SHP77 (cell line): Measurements from ENCODE around the gene LIN9.
A peak's percentile ranks its signal among the peaks of the same experiment; 100 is the strongest.
"Not testable (repeated sequence)": the region's sequence is repeated elsewhere in the genome, so short reads cannot be mapped to it uniquely, and the experiment has no call there.

Source experiments
- DNase-seq, 2 experiments: peaks; one replicate each; lab custom pipeline; 2025; lab: John Stamatoyannopoulos, UW

The LIN9 gene, protein sequence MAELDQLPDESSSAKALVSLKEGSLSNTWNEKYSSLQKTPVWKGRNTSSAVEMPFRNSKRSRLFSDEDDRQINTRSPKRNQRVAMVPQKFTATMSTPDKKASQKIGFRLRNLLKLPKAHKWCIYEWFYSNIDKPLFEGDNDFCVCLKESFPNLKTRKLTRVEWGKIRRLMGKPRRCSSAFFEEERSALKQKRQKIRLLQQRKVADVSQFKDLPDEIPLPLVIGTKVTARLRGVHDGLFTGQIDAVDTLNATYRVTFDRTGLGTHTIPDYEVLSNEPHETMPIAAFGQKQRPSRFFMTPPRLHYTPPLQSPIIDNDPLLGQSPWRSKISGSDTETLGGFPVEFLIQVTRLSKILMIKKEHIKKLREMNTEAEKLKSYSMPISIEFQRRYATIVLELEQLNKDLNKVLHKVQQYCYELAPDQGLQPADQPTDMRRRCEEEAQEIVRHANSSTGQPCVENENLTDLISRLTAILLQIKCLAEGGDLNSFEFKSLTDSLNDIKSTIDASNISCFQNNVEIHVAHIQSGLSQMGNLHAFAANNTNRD

GRCh38 chr1:226308723-226309397 lies at the start of gene LIN9:
Gene LIN9, minus strand, starts transcription at chr1:226309164. Its CDS starts 25 bp downstream, at chr1:226309139.
- peak; percentile 72 to 89 for DNase-seq

DNA sequence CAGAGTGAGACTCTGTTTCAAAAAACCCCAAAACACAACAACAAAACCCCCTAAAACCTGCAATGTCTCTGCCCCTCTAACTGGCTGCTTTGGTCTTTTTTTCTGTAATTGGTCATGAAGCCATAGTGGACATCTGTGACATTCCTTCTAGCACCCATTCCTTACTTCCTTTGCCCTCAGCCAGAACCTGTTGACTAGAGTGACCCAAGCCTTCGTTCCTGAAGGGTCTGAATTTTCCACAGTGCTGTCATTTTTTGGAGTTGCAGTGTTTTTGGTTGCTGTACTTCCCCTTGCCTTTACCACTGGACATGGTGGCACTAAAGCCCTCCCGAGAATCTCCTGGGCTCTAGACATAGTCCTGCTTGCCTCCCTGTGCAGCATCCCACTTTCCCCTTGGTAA lies 48.5 kb upstream of the LIN9 start:
- DNase-seq, result no peak

DNA sequence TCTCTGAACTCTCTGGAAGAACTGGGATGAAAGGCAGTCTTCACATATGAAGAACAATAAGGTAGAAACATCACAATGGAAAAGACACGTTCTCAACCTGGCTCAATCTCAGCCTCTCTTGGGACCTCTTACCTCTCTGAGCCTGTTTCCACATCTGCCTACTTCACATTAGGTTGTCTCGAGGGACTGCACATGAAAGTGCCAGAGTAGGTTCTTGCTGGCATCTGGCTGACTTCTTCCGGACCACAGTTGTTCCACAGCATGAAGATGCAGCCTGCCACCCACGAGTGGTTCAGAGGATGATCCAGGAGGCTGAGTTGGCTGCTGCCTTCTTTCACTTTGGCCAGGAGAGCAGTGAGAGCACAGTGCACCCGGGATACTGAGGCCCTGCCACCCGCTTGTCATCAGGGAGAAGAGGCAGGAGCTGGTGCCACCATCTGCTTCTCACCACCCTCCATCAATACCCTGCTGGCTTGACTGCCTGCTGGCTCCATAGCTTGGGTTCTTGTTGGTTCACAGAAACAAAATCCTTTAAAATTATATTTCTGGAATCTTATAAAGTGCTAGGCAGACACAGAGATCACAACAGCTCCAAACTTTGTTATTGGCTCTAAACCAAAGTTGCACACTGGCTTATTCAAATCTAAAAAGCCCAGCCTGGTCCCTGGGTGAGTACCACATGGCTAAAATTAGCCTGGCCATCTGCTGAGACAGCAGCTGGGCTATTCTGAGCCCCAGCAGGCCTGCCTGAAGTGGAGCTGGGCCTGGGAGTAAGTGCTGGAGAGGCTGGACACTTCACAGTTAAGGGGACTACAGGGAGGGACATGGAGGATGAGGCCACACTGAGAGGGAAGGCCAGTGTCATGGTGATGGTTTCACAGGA lies 46.9 kb upstream of the LIN9 start:
- DNase-seq, result peak; percentile 53 to 69

GRCh38 chr1:226355016-226355415 lies 46.1 kb upstream of the LIN9 start:
- DNase-seq, result no peak

GRCh38 chr1:226353698-226354525 lies 44.9 kb upstream of the LIN9 start:
- no peak for DNase-seq

- DNase-seq, result no peak
Measured at GRCh38 chr1:226351709-226352108, 42.7 kb upstream of the LIN9 start.

DNA sequence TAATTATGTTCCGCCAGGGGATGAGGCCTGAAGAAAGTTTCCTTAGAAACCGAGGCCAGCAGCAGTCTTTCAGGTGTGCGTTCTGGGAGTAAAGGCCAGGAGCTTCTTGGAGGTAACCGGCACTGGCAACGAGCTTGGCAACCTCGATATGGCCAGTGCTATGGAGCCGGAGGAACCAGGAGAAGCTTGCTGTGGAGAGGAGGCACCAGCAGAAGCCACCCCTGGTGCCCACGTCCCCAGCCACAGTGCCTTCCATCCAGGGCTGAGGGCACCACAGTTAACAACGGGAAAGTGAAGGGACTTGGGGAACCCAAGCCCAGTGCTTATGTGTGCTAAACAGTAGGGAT lies 41.5 kb upstream of the LIN9 start:
- no peak for DNase-seq

GRCh38 chr1:226349801-226350518 lies 41.0 kb upstream of the LIN9 start:
- no peak for DNase-seq

- no peak for DNase-seq
Measured at GRCh38 chr1:226349081-226349480, 40.1 kb upstream of the LIN9 start.

- DNase-seq, result no peak
Measured at GRCh38 chr1:226344441-226345259, 35.7 kb upstream of the LIN9 start.

DNA sequence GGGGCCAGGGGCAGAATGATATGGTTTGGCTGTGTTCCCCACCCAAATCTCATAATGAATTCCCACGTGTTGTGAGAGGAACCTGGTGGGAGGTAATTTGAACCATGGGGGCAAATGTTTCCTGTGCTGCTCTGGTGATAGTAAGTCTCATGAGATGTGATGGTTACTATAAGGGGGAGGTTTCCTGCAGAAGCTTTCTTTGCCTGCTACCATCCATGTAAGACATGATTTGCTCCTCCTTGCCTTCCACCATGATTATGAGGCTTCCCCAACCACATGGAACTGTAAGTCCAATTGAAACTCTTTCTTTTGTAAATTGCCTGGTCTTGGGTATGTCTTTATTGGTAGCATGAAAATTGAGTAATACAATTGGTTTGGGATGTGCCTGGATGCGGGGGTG lies 33.7 kb upstream of the LIN9 start:
- DNase-seq, result no peak

DNA sequence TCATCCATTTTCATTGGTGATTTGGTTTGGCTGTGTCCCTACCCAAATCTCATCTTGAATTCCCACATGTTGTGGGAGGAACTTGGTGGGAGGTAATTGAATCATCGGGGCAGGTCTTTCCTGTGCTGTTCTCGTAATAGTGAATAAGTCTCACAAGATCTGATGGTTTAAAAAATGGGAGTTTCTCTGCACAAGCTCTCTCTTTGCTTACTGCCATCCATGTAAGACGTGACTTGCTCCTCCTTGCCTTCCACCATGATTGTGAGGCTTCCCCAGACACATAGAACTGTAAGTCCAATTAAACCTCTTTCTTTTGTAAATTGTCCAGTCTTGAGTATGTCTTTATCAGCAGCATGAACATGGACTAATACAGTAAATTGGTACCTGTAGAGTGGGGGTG lies 31.1 kb upstream of the LIN9 start:
- DNase-seq, result not testable (repeated sequence)

DNA sequence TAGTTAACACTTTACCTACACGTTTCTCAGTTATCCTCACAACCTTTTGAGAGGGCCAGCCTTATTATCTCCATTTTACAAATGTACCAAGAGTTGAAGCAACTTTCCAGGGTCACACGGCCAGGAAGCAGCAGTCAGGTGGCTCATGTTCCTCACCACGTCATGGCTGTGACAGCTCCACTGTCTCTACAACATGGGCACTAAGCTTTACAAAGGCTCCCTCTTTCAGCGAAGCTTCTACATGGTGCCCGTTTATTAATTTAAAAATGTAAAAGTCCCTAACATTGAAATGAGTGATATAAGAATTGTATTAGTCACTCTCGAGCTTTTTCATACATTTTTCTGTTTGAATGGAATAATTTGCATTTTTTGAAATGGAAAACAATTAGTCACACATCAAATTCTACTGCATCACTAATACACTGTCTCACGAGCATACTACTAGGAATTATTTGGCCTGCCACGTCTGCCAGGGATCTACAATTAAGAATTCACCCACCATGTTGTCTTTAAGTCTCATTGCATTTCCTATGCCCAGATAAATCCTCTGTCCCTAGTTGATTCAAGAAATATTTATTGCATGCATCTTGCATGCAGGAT lies 28.4 kb upstream of the LIN9 start:
- DNase-seq, result no peak

- DNase-seq, result no peak
Measured at GRCh38 chr1:226335661-226336060, 26.7 kb upstream of the LIN9 start.

DNA sequence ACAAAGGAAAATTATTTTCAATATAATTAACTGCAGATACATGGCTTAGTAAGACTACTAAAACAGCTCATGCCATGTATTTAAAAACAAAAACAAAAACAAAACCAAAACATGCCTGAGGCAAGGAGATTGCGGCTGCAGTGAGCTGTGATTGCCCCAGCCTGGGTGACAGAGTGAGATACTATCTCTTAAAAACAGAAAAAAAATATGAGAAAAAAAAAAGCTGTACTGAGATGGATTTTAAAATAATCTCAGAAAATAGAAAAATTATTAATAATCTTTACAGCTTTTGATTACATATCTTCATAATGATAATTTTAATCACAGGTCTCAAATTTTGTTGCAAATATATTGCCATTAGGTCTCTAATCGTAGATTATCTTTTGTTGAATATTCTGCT lies 24.0 kb upstream of the LIN9 start:
- peak in 1 of 2 experiments; percentile 19 for DNase-seq

GRCh38 chr1:226329237-226329636 lies 20.3 kb upstream of the LIN9 start:
- no peak for DNase-seq

- no peak for DNase-seq
Measured at GRCh38 chr1:226327761-226328162, 18.8 kb upstream of the LIN9 start.

- DNase-seq, result no peak
Measured at GRCh38 chr1:226325178-226325577, 16.2 kb upstream of the LIN9 start.

- DNase-seq, result no peak
Measured at GRCh38 chr1:226324479-226324878, 15.5 kb upstream of the LIN9 start.
